ENCODE data around the gene SECISBP2L. TPM values are rescaled to one million over a fixed set of nuclear protein-coding genes. Genes with fewer than 3 reads are reported as not detected.

SECISBP2L gene
- total and polyA plus RNA-seq, 4 donors = 16.2 to 678 (median 51.7) TPM

DNA sequence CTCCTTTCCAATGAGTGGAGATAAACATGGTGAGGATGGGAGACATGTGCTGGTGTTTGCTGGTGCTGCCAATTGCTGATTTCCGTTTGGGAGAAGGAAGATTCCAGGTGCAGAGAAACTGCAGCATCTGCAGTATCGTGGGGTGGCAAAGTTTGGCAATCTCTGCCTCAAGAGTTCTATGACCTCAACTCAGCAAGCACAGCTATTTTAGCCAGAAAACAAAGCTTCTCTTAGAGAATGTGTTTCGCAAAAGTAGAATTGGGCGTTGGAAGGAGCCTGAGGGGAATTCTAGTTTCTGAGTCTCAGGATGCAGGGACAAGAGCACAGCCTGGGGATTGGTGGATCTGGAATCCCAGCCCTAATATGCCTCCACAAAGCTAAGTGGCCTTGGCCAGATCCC is 64.3 kb downstream of the SECISBP2L start:
- 53 to 69% methylated on average over 4 of the region's 4 CpGs for WGBS, 2 donors

DNA sequence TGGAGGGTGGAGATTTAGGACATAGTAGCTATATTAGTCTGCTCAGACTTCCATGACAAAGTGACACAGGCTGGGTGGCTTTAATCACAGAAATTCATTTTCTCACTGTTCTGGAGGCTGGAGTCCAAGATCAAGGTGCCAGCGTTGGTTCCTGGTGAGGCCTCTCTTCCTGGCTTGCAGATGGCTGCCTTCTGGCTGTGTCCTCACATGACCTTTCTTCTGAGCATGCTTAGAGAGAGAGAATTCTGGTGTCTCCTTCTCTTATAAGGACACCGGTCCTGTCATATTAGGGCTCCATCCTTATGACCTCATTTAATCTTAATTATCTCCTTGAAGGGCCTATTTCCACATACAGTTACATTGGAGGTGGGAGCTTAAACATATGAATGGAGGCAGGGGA is 67.6 kb downstream of the SECISBP2L start:
- H3K9me3 ChIP-seq (ENCODE audit: control insufficient read depth in 4 of 4, insufficient read depth in 3 of 4, low read length in 3 of 4) = no peaks in the 10 kb centered on the region
- DNase-seq = no peak
- no peaks in the 10 kb centered on the region for H3K27me3 ChIP-seq (ENCODE audit: control insufficient read depth in 3 of 3, insufficient read depth in 3 of 3, low read length in 2 of 3)
- TF ChIP-seq, protein P1, sequence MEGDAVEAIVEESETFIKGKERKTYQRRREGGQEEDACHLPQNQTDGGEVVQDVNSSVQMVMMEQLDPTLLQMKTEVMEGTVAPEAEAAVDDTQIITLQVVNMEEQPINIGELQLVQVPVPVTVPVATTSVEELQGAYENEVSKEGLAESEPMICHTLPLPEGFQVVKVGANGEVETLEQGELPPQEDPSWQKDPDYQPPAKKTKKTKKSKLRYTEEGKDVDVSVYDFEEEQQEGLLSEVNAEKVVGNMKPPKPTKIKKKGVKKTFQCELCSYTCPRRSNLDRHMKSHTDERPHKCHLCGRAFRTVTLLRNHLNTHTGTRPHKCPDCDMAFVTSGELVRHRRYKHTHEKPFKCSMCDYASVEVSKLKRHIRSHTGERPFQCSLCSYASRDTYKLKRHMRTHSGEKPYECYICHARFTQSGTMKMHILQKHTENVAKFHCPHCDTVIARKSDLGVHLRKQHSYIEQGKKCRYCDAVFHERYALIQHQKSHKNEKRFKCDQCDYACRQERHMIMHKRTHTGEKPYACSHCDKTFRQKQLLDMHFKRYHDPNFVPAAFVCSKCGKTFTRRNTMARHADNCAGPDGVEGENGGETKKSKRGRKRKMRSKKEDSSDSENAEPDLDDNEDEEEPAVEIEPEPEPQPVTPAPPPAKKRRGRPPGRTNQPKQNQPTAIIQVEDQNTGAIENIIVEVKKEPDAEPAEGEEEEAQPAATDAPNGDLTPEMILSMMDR (IDR thresholded peaks at IDR 0.05; ENCODE audit: control extremely low read depth, extremely low read depth) = no peak
- no peak overlapping the region for H3K9ac ChIP-seq (ENCODE audit: insufficient read depth in 1 of 2, low read length in 2 of 2)
- peaks cover 0 to 17% (median 3%) of the 10 kb centered on the region in 5 donors for H3K4me1 ChIP-seq (ENCODE audit: control insufficient read depth in 5 of 5, insufficient read depth in 5 of 5, low read length in 5 of 5)
- no peak overlapping the region for H3K4me3 ChIP-seq
- ATAC-seq (ENCODE audit: insufficient read depth, low FRiP score) = no peak
- no peaks in the 10 kb centered on the region for H3K36me3 ChIP-seq (ENCODE audit: control insufficient read depth in 4 of 4, insufficient read depth in 4 of 4, low read length in 4 of 4)
- H3K27ac ChIP-seq (ENCODE audit: low read depth in 1 of 2, low read length in 1 of 2) = no peak overlapping the region
- 65% methylated on average over 2 of the region's 2 CpGs for WGBS, 2 donors

More for the DNA sequence above, 64.3 kb downstream of the SECISBP2L start:
- ATAC-seq (ENCODE audit: insufficient read depth, low FRiP score) (no peak), DNase-seq (no peak)
- TF ChIP-seq, protein P1 (IDR thresholded peaks at IDR 0.05; ENCODE audit: control extremely low read depth, extremely low read depth) = no peak
- H3K36me3 ChIP-seq (ENCODE audit: control insufficient read depth in 4 of 4, insufficient read depth in 4 of 4, low read length in 4 of 4) = no peaks in the 10 kb centered on the region
- H3K27ac ChIP-seq (ENCODE audit: low read depth in 1 of 2, low read length in 1 of 2) = no peak overlapping the region
- no peak overlapping the region for H3K4me3 ChIP-seq
- peaks cover 0 to 7% (median 5%) of the 10 kb centered on the region in 5 donors for H3K4me1 ChIP-seq (ENCODE audit: control insufficient read depth in 5 of 5, insufficient read depth in 5 of 5, low read length in 5 of 5)
- no peaks in the 10 kb centered on the region for H3K27me3 ChIP-seq (ENCODE audit: control insufficient read depth in 3 of 3, insufficient read depth in 3 of 3, low read length in 2 of 3)
- no peaks in the 10 kb centered on the region for H3K9me3 ChIP-seq (ENCODE audit: control insufficient read depth in 4 of 4, insufficient read depth in 3 of 4, low read length in 3 of 4)
- H3K9ac ChIP-seq (ENCODE audit: insufficient read depth in 1 of 2, low read length in 2 of 2) = no peak overlapping the region

GRCh38 chr15:48976444-48977088 is 69.7 kb downstream of the SECISBP2L start:
- TF ChIP-seq, protein P1 (IDR thresholded peaks at IDR 0.05; ENCODE audit: control extremely low read depth, extremely low read depth) = no peak
- 89 to 93% methylated on average over 17 of the region's 17 CpGs for WGBS, 2 donors
- no peaks in the 10 kb centered on the region for H3K27me3 ChIP-seq (ENCODE audit: control insufficient read depth in 3 of 3, insufficient read depth in 3 of 3, low read length in 2 of 3)
- H3K9me3 ChIP-seq (ENCODE audit: control insufficient read depth in 4 of 4, insufficient read depth in 3 of 4, low read length in 3 of 4) = no peaks in the 10 kb centered on the region
- peaks cover 0 to 17% (median 3%) of the 10 kb centered on the region in 5 donors for H3K4me1 ChIP-seq (ENCODE audit: control insufficient read depth in 5 of 5, insufficient read depth in 5 of 5, low read length in 5 of 5)
- no peaks in the 10 kb centered on the region for H3K36me3 ChIP-seq (ENCODE audit: control insufficient read depth in 4 of 4, insufficient read depth in 4 of 4, low read length in 4 of 4)
- ATAC-seq (ENCODE audit: insufficient read depth, low FRiP score) (no peak), DNase-seq (peak in 1 of 3 donors; percentile 32)
- peak overlapping the region in 1 of 2 donors; percentile 46 for H3K9ac ChIP-seq (ENCODE audit: insufficient read depth in 1 of 2, low read length in 2 of 2)
- H3K4me3 ChIP-seq = no peak overlapping the region
- H3K27ac ChIP-seq (ENCODE audit: low read depth in 1 of 2, low read length in 1 of 2) = peak overlapping the region in 1 of 2 donors; percentile 17

All from lung (tissue), 12 donors.